T47D (cell line): Measurements from ENCODE around the gene PGC.
A peak's percentile ranks its signal among the peaks of the same experiment; 100 is the strongest.

ENCODE experiments used
- DNase-seq, 2 experiments: peaks; one replicate each; pipeline versions ENCODE4 v3.0.0 to v3.0.0-alpha.2; 2011 to 2012; ENCODE audit warnings: low read depth in 1 of 2, low spot score in 1 of 2
- JUND ChIP-seq: IDR thresholded peaks from 2 replicates; pipeline ENCODE4 v1.6.1; 2012; ENCODE audit warnings: low read depth
- in situ Hi-C: cut with HindIII; loops from 2 replicates; pipeline ENCODE4 v1.10.0; 2016; ENCODE audit warnings: low sequenced_read_pairs, low pct_unique_long_range_greater_than_20kb

The PGC gene

GRCh38 chr6:41736800-41737555 is 10.2 kb downstream of the PGC start:
- in situ Hi-C loops, result no loop called here
- DNase-seq, result no peak
- no peak for TF ChIP-seq JUND

- DNase-seq, result peak in 1 of 2 experiments; percentile 63
Observed at GRCh38 chr6:41736186-41736733, 10.9 kb downstream of the PGC start.

GRCh38 chr6:41735427-41736185 is 11.6 kb downstream of the PGC start, which contains the start of gene TFEB:
Gene TFEB (minus strand): TSS chr6:41735608. CDS start chr6:41691213, 44,395 bp downstream.
- in situ Hi-C loops, result no loop called here
- peak; percentile 93 to 94 for DNase-seq
- no peak for TF ChIP-seq JUND

More at GRCh38 chr6:41736186-41736733, 10.9 kb downstream of the PGC start:
- TF ChIP-seq JUND, result no peak
- in situ Hi-C loops, result no loop called here

GRCh38 chr6:41734666-41735426 is 12.4 kb downstream of the PGC start:
- in situ Hi-C loops, result no loop called here

GRCh38 chr6:41733707-41734665 is 13.2 kb downstream of the PGC start:
- in situ Hi-C loops, result no loop called here
- TF ChIP-seq JUND, result no peak
- DNase-seq, result peak; percentile 79 to 82

More at GRCh38 chr6:41734666-41735426, 12.4 kb downstream of the PGC start:
- no peak for TF ChIP-seq JUND
- DNase-seq, result peak; percentile 59 to 78

- no peak for DNase-seq
- TF ChIP-seq JUND, result no peak
- in situ Hi-C loops, result no loop called here
Observed at GRCh38 chr6:41733360-41733706, 13.9 kb downstream of the PGC start.

- DNase-seq, result no peak
- in situ Hi-C loops, result no loop called here
- no peak for TF ChIP-seq JUND
Observed at GRCh38 chr6:41732591-41733359, 14.4 kb downstream of the PGC start.

- no peak for TF ChIP-seq JUND
- in situ Hi-C loops, result no loop called here
- no peak for DNase-seq
Observed at GRCh38 chr6:41732149-41732548, 15.0 kb downstream of the PGC start.

- no peak for TF ChIP-seq JUND
- DNase-seq, result no peak
- in situ Hi-C loops, result no loop called here
Observed at GRCh38 chr6:41731561-41732086, 15.6 kb downstream of the PGC start.

- no peak for DNase-seq
- in situ Hi-C loops, result no loop called here
- TF ChIP-seq JUND, result no peak
Observed at GRCh38 chr6:41730531-41731436, 16.4 kb downstream of the PGC start.
